A549 treated with CORT108297 at 1 μM for 4 hours (cell line): Measurements from ENCODE around the gene MS4A4A. TPM values are rescaled to one million over a fixed set of nuclear protein-coding genes. Genes with fewer than 3 reads are reported as not detected.

Experiments
- total RNA-seq: library from RNA; stranded (reverse); fragments of 200-300 nt; extraction: Qiagen RNA extraction; gene quantifications from 5 replicates; pipeline ENCODE4 v1.2.3, GENCODE V29; 2022

Gene MS4A4A
- total RNA-seq, result not detected in 5 replicates

DNA sequence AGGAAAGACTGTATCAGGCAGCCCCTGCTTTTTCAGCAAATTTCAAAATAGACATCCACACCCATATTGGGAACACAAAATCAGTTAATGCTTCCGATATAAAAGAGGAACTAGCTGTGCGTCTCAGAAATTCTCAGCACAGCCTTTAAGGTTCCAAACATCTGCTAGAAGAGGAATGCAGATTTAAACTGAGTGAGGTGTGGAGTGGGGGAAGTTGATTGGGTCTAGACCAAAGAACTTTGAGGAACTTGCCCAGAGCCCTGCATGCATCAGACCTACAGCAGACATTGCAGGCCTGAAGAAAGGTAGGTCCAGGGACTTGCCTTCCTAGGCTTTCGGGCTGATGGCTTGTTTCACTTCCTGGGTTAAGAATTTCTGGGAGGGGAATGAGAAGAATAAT lies at the start of gene MS4A4A:
Gene MS4A4A (plus strand): TSS at position 255 of the 400 bp plus-strand sequence. CDS start 10 bp downstream, at position 265.

DNA sequence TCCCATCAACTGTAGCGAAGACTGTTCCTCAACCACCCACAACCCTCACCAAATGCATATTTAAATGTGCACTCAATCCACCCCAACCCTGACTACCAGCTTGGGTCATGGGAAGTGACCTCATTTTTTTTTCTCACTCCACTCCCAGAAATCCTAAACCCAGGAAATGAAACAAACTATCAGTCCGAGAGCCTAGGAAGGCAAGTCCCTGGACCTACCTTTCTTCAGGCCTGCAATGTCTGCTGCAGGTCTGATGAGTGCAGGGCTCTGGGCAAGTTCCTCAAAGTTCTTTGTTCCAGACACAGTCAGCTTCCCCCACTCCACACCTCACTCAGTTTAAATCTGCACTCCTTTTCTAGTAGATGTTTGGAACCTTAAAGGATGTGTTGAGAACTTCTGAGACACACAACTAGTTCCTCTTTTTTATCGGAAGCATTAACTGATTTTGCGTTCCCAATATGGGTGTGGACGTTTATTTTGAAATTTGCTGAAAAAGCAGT lies 37.7 kb upstream of the MS4A4A start, which contains the start of gene MS4A4E:
Gene MS4A4E (minus strand): TSS at position 398 of the 500 bp plus-strand sequence. CDS start 13,082 bp downstream, outside the sequence.

DNA sequence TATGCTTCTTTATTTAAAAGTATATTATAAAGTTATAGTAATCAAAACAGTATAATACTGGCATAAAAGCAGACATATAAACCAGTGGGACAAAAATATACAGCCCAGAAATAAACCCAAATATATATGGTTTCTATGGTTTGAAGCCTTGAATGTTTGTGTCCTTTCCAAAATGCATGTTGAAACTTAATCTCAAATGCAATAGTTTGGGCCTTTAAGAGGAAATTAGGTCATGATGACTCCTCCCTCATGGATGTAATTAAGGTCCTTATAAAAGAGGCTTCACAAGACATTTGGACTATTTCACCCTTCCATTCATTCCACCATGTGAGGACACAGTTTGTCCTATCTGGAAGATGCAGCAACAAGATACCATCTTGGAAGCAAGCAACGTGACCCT lies 46.5 kb downstream of the MS4A4A start, which contains the start of gene MS4A6E:
Gene MS4A6E (plus strand): TSS at position 301 of the 400 bp plus-strand sequence. CDS start 7,641 bp downstream, outside the sequence.

Other genes with a start within 250 kb of the MS4A4A start
- not detected in 5 replicates for gene OOSP2, start 240.3 kb upstream of the MS4A4A start, total RNA-seq
- not detected in 5 replicates for gene MS4A3, start 224.0 kb upstream of the MS4A4A start, total RNA-seq
- not detected in 5 replicates for gene MS4A2, start 192.0 kb upstream of the MS4A4A start, total RNA-seq
- not detected in 5 replicates for gene MS4A6A, start 97.6 kb upstream of the MS4A4A start, total RNA-seq
- not detected in 5 replicates for gene MS4A4E, start 37.5 kb upstream of the MS4A4A start, total RNA-seq
- not detected in 5 replicates for gene MS4A6E, start 46.6 kb downstream of the MS4A4A start, total RNA-seq
- not detected in 5 replicates for gene MS4A7, start 97.9 kb downstream of the MS4A4A start, total RNA-seq
- gene MS4A14, start 115.8 kb downstream of the MS4A4A start, total RNA-seq, result not detected in 5 replicates
- not detected in 5 replicates for gene MS4A5, start 148.9 kb downstream of the MS4A4A start, total RNA-seq
- gene MS4A1, start 175.2 kb downstream of the MS4A4A start, total RNA-seq, result not detected in 5 replicates
- gene MS4A12, start 212.1 kb downstream of the MS4A4A start, total RNA-seq, result not detected in 5 replicates
- gene MS4A13, start 234.7 kb downstream of the MS4A4A start, total RNA-seq, result not detected in 5 replicates